ENCODE results near the gene MTMR10. TPM values are rescaled to one million over a fixed set of nuclear protein-coding genes. Genes with fewer than 3 reads are reported as not detected.

Gene MTMR10
- total RNA-seq, 2 experiments from 2014 or later: 41.2 to 42.0 TPM

DNA sequence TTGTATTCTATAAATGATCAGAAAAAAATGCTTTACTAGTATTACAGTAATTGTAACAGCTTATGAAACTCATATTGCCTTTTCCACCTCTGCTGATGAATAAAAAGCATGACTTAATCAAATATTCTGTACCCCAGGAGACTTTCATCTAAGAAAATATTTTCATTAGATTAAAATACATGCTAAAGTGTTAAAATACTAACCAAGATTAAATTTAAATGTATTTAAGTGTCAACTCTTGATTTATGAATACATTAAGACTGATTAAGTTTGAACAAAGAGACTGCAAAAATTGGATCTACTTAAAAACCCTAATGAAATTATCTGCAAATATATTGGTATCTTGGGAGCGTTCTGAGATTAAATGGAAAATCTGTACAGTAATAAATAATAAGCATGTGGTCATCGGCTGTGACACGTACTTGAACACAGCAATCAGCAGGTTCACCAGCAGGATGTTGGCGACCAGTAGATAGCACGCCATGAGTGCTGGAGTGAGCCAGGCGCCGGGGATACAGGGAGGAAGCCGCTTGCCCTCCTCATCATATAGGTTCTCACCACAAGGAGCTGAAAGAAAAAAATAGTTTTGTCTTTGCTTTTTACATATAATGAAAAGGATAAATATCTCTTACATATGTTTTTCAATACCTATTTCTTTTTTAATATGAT is 36.6 kb upstream of the MTMR10 start:
- no peaks in the 10 kb centered on the region for H3K4me1 Mint-ChIP-seq (ENCODE audit: low read depth)
- peaks cover 41% of the 10 kb centered on the region for H3K27me3 Mint-ChIP-seq
- TF ChIP-seq, protein P1, sequence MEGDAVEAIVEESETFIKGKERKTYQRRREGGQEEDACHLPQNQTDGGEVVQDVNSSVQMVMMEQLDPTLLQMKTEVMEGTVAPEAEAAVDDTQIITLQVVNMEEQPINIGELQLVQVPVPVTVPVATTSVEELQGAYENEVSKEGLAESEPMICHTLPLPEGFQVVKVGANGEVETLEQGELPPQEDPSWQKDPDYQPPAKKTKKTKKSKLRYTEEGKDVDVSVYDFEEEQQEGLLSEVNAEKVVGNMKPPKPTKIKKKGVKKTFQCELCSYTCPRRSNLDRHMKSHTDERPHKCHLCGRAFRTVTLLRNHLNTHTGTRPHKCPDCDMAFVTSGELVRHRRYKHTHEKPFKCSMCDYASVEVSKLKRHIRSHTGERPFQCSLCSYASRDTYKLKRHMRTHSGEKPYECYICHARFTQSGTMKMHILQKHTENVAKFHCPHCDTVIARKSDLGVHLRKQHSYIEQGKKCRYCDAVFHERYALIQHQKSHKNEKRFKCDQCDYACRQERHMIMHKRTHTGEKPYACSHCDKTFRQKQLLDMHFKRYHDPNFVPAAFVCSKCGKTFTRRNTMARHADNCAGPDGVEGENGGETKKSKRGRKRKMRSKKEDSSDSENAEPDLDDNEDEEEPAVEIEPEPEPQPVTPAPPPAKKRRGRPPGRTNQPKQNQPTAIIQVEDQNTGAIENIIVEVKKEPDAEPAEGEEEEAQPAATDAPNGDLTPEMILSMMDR (IDR thresholded peaks at IDR 0.05): no peak
- DNase-seq: no peak
- no peaks in the 10 kb centered on the region for H3K36me3 Mint-ChIP-seq (ENCODE audit: low read depth)
- Histone ChIP-seq H3K27me3 (ENCODE audit: control insufficient read depth in 1 of 2, insufficient read depth in 2 of 2, low read length in 2 of 2) (no peaks in the 10 kb centered on the region), H3K36me3 (ENCODE audit: insufficient read depth, low read length) (no peaks in the 10 kb centered on the region), H3K4me3 (ENCODE audit: low read length) (no peak overlapping the region), H3K27ac (ENCODE audit: low read depth in 1 of 2, low read length in 2 of 2) (no peak overlapping the region), H3K9me3 (ENCODE audit: control insufficient read depth in 1 of 2, insufficient read depth in 1 of 2, low read length in 2 of 2) (no peaks in the 10 kb centered on the region), H3K4me1 (ENCODE audit: insufficient read depth, low read length) (no peaks in the 10 kb centered on the region)
- no peak overlapping the region for H3K27ac Mint-ChIP-seq
- intact Hi-C loops (cut with DNase I, micrococcal nuclease): no loop called here
- H3K9me3 Mint-ChIP-seq: no peaks in the 10 kb centered on the region
- ChIA-PET CTCF (no interaction called here), POLR2A (interaction anchor here (1.0 kb wide), 1 partner anchor 37 kb away, joined by 3 read pairs; the partner anchor contains the start of gene MTMR10)
- H3K4me3 Mint-ChIP-seq: no peak overlapping the region
- no peak for ATAC-seq (ENCODE audit: poor library complexity)

DNA sequence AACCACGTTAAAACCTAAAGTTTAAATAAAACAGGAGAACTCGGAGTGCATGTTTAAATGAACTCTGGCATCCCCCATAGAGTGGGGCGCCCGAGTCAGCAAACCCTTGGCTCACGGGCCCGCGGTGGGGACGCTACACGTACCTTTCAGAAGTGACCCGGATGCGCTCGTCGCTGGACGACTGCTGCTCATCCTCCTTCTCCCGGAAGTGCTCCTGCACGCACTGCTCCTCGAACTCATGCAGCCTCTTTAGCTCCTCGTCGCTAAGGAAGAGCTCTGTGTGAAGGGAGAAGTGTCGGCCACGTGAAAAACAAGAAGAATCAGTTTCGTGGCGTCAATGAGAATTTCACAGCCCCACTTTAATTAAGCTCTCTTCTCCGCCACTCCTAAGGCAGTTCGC is 34.6 kb upstream of the MTMR10 start:
- H3K4me3 Mint-ChIP-seq: no peak overlapping the region
- DNase-seq (no peak), ATAC-seq (ENCODE audit: poor library complexity) (no peak)
- H3K27ac Mint-ChIP-seq: no peak overlapping the region
- no peaks in the 10 kb centered on the region for H3K36me3 Mint-ChIP-seq (ENCODE audit: low read depth)
- no peaks in the 10 kb centered on the region for H3K9me3 ChIP-seq (ENCODE audit: control insufficient read depth in 1 of 2, insufficient read depth in 1 of 2, low read length in 2 of 2)
- no peak overlapping the region for H3K27ac ChIP-seq (ENCODE audit: low read depth in 1 of 2, low read length in 2 of 2)
- POLR2A ChIA-PET: interaction anchor here (0.8 kb wide), 1 partner anchor 35 kb away, joined by 3 read pairs; no protein-coding TSS in a partner anchor
- H3K27me3 ChIP-seq (ENCODE audit: control insufficient read depth in 1 of 2, insufficient read depth in 2 of 2, low read length in 2 of 2): no peaks in the 10 kb centered on the region
- H3K4me1 ChIP-seq (ENCODE audit: insufficient read depth, low read length): no peaks in the 10 kb centered on the region
- TF ChIP-seq, protein P1 (IDR thresholded peaks at IDR 0.05): no peak
- no peaks in the 10 kb centered on the region for H3K36me3 ChIP-seq (ENCODE audit: insufficient read depth, low read length)
- no peak overlapping the region for H3K4me3 ChIP-seq (ENCODE audit: low read length)
- intact Hi-C loops (cut with DNase I, micrococcal nuclease): no loop called here
- peaks cover 44% of the 10 kb centered on the region for H3K27me3 Mint-ChIP-seq
- CTCF ChIA-PET: no interaction called here
- H3K4me1 Mint-ChIP-seq (ENCODE audit: low read depth): no peaks in the 10 kb centered on the region
- H3K9me3 Mint-ChIP-seq: no peaks in the 10 kb centered on the region

DNA sequence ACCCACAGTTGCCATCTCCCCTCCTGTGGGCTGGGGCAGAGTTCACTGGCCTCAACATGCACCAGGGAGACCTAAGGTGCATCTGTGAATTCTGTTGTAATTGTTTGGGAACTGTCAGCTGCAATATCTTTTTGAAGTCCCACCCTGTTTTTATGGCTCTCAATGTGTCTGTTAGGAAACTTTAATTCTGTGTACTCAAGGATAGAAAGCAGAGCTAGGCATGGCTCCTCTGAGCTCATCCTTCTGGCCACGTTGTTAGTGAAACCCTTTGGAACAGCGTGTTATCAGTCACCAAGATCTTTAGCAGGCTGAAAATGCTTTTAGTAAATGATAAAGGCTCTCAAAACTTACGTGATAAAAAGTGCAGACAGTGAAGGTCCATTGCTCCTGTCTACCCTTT is 33.6 kb upstream of the MTMR10 start:
- Mint-ChIP-seq H3K36me3 (ENCODE audit: low read depth) (no peaks in the 10 kb centered on the region), H3K9me3 (no peaks in the 10 kb centered on the region), H3K27me3 (peaks cover 44% of the 10 kb centered on the region), H3K27ac (no peak overlapping the region), H3K4me1 (ENCODE audit: low read depth) (no peaks in the 10 kb centered on the region), H3K4me3 (no peak overlapping the region)
- H3K4me3 ChIP-seq (ENCODE audit: low read length): no peak overlapping the region
- no peaks in the 10 kb centered on the region for H3K27me3 ChIP-seq (ENCODE audit: control insufficient read depth in 1 of 2, insufficient read depth in 2 of 2, low read length in 2 of 2)
- no peaks in the 10 kb centered on the region for H3K4me1 ChIP-seq (ENCODE audit: insufficient read depth, low read length)
- DNase-seq: no peak
- TF ChIP-seq, protein P1 (IDR thresholded peaks at IDR 0.05): no peak
- no peak overlapping the region for H3K27ac ChIP-seq (ENCODE audit: low read depth in 1 of 2, low read length in 2 of 2)
- intact Hi-C loops (cut with DNase I, micrococcal nuclease): no loop called here
- CTCF ChIA-PET: interaction anchor here (1.0 kb wide), 1 partner anchor 96 kb away, joined by 3 read pairs; no protein-coding TSS in a partner anchor
- no peaks in the 10 kb centered on the region for H3K9me3 ChIP-seq (ENCODE audit: control insufficient read depth in 1 of 2, insufficient read depth in 1 of 2, low read length in 2 of 2)
- ATAC-seq (ENCODE audit: poor library complexity): no peak
- POLR2A ChIA-PET: interaction anchor here (1.6 kb wide), 1 partner anchor 63 kb away, joined by 3 read pairs; no protein-coding TSS in a partner anchor
- H3K36me3 ChIP-seq (ENCODE audit: insufficient read depth, low read length): no peaks in the 10 kb centered on the region
